ENCODE results near the gene RMND5A.

RMND5A gene

DNA sequence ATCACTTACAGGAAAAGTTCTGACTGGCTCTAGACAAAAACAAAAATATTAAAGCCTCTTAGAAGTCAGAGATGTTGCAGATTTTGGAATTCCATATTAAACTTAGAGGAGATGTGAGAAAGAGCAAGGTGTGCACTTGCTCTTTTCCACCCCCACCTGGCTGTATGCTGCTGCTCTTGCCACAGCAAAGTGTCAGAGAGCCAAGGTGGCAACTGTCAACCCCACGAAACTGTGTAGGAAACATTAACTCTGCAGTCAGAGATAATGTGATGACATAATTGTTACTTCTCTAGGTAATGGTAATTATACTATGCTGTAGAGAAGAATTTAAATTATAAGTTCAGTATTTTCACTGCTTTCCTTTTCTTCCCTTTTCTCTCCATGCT, 45.2 kb downstream of the RMND5A start:
- no peak for DNase-seq (ENCODE audit: low read depth)

DNA sequence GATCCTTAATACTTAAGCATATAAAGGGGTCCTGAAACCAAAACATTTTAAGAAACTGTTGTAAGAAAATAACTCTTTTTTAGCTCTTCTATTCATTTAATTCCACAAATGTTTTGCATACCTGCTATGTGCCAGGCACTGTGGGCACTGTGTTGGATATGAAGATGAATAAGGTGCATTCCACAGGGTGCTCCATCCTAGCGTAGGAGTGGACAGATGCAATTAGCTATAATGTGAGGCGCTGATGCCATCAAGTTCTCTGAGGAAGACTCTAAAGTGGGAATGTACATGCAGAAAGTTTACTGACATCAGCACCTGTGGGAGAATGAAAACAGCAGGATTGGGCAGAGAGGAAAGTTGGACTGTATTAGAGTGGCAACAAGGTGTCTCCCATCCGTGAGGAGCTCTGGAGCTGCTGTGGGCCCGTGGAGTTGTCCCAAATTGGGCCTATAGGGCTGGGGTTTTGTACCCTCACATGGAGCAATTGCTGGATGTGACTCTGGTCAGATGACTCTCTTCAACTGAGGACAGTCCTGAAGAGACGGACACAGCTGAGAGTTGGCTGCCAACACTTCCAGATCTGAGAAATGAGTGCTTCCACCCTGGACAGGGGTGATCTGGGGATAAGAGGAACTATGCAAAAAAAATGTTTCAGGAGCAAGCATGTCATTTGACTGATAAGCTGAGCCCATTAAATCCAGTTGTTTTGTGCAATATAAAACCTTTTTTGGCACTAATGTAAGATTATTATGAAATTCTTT, 48.3 kb downstream of the RMND5A start:
- no peak for DNase-seq (ENCODE audit: low read depth)

DNA sequence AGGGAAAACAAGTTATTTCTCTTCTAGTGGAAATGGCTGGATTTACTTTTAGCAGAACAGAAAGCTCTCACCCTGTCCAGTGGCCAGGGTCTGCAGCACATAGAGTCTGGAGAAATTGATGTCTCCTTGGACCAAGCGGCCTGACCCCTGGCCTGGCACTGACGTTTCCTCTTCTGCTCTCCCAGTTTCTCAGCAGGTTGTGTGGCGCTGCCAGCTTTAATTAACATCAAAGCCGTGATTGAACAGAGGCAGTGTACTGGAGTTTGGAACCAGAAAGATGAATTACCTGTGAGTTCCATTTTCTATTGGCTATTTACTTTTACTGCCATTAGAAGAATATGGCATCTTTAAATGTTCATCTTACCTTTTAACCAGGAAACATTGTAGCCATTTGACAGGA, 49.7 kb downstream of the RMND5A start:
- DNase-seq (ENCODE audit: low read depth) = no peak

DNA sequence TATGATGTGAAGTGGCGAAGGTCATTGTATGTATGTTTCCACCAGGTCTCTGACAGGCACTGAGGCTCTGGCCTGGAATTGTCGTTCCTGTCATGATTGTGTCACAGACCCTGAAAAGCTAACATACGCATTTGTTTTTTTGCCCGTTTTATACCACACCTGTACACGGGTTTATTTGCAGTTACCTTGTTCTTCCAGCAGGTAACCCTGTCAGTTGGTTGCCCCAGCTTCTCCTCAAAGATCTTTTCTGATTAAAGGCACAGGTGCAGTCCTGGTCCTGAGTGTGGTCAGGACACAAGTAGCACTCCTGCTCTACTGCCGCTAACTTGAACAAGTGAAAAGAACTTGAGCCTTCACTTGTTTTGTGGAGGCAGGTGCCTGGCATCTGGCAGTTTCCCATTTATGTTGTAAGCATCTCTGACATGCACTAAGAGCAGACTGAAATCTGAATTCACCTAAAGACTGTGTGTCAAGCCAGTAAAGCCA, 50.8 kb downstream of the RMND5A start:
- no peak for DNase-seq (ENCODE audit: low read depth)

DNA sequence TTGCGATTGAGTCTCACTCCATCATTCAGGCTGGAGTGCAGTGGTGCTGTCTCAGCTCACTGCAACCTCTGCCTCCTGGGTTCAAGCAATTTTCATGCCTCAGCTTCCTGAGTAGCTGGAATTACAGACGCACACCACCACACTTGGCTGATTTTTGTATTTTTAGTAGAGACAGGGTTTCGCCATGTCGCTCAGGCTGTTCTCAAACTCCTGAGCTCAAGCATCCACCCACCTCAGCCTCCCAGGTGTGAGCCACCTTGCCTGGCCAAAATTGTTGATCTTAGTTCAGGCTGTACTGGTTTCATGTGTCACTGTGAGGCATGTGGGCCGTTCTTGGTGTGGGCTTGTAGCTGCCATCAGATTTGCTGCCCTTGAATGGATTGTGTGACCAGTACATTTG, 52.5 kb downstream of the RMND5A start:
- DNase-seq (ENCODE audit: low read depth) = no peak

DNA sequence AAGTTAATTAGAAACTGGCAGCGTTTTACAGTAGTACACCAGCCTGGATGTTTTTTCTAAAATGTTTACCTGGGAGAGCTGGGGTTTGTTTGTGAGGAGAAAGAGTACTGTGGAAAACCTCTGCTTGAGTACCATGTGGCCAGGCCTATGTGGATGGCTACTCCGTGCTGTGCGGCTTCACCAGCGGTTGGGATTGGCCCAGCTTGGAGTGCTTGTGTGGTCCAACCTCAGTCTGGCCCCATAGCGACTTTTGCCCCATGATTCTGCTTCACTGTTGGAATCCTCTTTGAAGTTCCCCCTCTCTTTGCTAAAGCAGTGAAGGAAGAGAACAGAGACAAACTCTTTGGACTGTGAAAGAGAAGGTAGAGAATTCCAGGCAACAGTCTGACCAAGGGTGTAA, 54.8 kb downstream of the RMND5A start:
- DNase-seq (ENCODE audit: low read depth) = no peak

DNA sequence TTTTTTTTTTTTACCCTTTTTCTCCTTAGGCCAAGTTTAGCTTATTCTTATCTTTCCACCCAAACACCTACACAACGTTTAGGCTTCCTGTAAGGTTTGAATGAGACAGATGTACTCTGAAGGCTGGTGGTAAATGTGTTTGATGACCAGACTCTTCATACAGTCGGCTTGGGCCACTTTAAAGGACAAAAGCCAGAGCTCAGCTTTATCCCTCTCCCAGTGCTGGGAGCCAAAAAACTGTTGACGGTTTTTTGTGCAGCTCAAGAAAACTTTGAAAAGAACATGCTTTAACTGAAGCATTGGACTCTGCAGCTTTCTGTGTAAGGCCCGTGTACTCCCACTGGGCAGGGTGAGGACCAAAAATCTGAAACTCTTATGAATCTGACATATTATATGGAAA, 55.2 kb downstream of the RMND5A start:
- no peak for DNase-seq (ENCODE audit: low read depth)

DNA sequence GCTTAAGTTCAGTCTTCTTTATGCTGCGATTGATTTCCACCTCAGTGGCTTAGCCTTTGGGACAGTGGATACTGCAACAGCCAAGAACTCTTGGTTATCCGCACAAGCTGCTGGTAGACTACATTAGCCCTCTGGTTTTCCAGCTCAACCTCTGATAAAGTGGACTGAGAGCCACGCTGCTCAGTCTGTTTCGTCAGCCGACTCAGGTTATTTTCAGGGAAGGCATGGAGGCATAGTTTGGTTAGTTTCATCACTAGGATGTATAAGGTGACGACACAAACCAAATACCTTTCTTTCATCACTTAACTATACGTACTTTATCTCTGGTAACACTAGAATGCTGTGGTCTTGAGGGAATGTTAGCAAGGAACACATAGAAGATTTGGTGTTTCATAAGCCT, 56.4 kb downstream of the RMND5A start:
- DNase-seq (ENCODE audit: low read depth) = no peak

DNA sequence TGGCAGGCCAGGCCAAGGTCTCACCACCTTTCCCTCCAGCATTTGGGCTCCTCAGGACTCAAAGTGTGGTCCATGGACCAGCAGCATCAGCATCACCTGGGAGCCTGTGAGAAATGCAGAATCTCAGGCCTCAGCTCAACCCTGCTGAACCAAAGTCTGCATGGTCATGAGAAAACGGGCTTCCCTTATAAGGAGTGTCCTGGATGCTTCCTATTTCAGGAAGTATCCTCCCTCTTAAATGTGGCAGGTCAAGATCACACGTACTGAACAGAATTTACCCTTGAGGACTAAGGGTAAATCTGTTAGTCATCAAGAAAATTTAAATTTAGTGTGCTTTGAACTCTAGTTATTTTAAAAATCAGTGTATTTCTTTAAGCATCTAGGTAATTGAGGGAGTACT, 58.9 kb downstream of the RMND5A start:
- no peak for DNase-seq (ENCODE audit: low read depth)

DNA sequence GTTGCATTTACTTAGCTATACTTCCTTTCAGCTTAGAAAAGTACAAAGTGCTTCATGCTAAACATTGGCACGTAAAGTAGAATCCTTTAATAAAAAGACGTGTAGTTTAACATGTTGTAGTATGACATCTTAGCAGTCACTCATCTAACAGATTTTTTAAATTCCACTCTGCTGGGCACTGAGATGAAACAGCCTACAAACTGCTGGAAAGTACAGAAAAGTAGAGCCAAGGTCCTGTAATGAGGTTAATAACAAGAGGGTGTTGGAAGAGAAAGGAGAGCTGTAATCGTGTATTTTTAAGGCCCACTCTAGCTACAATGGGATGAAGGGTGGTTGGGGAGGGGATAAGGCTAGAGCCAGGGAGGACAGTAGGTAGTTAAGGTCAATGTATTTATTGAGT, 59.9 kb downstream of the RMND5A start:
- no peak for DNase-seq (ENCODE audit: low read depth)

DNA sequence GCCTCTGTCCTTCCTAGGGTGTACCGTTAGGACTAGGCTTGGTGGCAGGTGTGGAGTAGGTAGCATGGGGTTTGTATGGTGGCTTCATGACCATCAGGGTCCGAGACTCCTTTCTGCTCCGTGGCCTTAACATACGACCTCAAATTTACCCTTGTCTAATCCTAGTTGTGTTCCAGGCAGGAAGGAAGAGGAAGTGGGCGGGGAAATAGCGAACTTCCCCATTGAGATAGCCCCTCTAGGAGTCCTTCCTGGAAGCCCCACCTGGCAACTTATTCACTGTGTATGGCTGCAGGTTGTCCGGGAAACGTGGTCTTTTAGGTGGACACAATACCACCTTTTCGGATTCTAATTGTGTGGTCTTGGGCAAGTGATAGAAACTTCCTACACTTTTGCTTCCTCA, 61.3 kb downstream of the RMND5A start:
- DNase-seq (ENCODE audit: low read depth) = no peak

DNA sequence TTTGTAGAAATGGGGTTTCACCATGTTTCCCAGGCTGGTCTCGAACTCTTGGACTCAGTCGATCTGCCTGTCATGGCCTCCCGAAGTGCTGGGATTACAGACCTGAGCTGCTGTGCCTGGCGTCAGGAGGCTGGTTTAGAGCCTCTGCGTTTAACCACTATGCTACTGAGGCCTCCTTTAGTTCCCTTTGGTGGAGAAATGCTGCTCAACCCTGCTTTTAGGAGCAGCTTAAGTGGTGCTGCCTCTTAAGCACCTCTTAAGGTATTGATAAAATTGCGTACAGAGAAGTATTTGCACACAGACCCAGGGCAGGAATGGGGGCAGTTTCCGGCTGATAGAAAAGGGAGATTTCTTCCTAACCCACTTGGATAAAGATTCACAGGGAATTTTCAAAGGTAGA, 62.7 kb downstream of the RMND5A start:
- DNase-seq (ENCODE audit: low read depth) = no peak

DNA sequence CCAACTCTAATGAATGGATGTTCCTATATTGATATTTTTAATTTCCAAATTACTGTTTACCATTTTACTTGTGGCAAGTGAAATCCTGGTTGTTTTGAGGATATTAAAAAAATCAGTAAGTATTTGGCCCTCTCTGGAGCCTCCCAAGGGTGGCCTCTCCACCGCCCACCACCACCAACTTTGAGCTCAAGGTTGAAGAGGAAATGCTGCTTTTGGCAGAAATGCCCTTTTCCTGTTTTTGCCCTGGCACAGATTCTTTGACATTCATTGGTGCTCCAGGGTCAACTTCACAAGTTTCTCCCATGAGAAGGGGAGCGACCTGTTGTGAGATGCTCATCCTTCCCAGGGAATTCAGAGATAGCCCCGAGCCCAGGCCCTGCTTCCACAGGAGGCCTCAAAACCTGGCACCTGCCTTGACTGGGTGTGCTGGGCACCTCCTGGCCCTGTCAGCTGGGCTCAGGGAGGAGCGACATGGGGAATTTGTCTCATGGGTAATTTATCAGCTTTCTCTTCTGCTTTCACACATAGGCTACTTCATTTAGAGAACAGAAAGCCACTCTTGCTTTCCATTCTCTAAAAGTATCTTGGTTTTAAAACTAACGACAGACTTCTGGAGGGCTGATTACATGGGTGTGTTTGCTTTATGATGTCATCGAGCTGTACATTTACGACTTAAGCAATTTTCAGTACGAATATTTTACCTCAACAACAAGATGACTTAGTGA, 63.7 kb downstream of the RMND5A start:
- no peak for DNase-seq (ENCODE audit: low read depth)

DNA sequence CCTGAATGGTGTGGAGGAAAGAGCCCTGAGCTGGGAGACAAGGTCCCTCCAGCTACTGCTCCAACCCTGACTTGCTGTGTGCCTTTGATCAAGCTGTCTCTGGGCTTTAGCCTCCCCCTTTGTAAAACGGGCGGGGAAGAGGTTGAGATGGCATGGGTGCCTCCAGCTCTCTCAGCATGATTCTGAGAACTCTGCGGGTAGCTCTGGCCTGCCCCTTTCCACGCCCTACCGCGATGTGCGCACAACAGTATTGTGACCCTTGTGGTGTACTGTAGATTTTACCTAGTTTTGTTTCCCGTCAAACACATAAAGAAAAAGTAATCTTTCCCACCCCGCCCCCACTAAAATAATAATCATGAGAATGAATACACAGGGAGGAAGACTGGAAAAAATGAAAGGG, 65.4 kb downstream of the RMND5A start:
- DNase-seq (ENCODE audit: low read depth) = no peak

DNA sequence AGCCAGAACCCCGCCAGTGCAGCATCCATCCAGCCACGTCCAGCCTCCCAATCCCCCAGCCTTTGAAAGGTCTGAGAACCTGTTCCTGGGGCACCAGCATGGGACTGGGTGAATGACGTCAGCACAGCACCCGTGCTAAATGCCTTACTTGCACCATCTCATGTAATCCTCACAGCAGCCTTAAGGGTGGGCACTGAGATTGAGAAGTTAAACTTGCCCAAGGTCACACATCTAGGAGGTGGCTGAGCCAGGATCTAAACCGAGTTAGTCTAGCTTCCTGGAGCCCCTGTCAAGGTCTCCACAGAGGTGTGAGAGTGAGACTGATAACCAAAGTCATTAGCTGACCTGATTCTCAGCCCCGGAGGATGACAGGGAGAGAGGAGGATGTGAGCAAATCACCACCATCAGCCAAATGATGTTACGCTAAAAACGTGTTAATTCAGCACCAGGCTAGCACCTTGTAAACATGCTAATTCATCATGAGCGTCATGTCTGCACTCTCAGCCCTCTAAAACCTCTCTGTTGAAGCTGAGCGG, 66.0 kb downstream of the RMND5A start:
- DNase-seq (ENCODE audit: low read depth) = no peak

DNA sequence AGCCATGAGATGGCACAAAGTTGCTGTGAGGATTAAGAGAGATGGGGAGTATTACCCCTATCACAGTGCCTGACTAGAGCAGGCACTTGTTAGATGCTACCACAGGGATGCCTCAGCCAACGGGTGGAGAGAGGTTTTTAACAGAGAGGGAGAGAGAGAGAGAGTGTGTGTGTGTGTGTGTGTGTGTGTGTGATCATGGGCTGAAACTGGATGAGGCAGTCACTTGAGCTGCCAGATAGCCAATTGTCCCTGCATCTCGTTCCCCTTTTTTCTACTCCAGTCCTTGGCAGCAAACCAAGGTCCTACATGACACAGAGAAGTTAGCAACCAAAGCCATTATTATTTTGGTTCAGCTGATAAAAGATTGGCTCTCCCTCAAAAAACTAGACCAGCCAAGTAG, 67.6 kb downstream of the RMND5A start:
- DNase-seq (ENCODE audit: low read depth) = no peak

DNA sequence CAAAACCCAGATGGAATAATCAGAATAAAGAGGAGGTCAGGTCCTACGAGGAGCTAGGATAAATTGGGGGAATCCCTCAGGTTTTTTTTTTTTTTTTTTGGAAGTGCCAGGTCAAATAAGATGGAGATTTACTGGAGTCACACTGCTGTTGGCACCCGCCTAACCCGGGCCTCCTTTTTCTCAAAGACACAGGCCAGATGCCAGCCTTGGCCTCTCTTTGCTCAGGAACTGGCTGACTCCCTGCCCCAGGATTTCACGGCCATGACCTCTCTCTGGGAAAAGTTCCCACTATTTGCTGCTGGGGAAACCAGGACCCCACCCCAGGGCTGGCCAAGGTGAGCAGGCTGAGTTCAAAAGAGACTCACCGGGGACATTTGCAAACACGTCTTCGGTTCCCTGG, 68.1 kb downstream of the RMND5A start:
- no peak for DNase-seq (ENCODE audit: low read depth)

DNA sequence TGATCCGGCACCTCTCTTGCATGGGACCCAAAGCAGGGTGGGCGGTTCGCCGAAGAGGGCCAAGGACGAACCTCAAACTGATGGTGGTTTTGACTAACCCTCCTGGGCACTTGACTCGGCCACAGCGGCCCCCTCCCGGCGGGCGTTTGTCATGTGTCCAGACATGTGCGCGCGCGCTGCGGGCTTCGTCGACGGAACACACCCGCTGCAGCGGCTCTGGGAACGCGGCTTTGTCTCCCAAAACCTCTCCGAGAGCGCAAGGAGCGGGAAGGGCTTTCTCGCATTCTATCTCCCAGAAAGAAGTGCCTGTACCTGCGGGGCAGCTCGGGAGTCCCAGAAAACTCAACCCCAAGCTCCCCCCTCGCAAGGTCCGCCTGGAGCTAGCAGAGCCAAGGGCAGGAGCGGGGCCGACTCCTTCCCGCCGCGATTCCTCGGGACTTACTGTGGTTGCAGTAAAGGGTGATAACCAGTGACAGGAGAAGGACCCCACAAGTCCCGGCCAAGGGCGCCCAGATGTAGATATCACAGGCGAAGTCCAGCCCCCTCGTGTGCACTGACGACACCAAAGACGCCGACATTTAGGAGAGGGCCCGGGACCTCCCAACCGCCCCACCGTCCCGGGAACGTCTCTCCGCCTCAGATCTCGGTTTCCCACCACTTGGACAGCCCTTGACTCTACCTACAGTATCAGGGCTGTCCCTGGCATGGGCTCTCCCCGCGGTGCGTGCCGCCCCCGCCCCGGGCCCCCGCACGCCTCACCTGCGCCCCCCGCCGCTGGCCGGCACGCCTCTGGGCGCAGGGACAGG, 69.0 kb downstream of the RMND5A start:
- DNase-seq (ENCODE audit: low read depth) = no peak

DNA sequence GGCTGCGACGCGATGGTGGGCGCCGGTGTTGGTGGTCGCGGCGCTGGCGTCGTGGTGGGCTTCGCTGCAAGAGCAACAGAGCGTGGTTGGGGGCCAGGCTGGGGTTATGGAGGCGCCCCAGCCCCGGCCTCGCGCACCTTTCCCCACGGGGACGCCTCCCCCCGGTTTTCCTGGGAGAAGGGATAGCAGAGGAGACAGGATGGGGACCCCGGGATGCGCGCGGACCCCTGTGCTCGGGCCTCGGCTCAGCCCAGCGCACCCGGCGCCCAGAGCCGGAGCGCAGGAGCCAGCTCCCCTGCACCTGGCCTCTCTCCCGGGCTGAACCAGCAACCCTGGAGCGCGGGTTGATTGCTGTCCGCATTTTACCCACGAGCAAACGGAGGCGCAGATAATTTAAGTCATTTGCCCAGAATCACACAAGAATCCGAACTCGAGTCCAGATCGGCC, 69.6 kb downstream of the RMND5A start:
- DNase-seq (ENCODE audit: low read depth) = no peak

DNA sequence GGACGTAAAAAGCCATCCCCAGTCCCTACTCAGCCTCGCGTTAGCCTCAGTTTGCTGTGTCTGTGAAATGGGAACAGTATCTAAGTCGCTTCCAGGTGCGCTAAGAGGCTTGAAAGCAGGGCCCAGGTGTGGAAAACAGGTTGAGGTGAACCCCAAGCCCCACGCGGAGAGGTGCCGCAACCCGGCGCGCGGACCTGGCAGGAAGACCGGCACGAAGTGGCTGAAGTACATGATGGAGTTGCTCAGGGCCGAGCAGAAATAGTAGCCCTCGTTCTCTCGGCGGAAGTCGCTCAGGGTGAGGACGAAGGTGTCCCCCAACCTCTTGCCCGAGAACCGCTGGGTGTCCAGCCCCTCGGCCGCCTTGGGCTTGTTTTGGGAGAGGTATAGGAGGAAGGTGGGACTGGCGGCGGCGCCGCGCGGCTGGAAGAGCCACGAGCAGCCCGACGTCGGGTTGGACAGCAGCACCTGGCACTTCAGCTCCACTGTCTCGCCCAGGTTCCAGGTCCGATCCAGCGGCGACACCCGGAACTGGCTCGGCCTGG, 70.1 kb downstream of the RMND5A start:
- no peak for DNase-seq (ENCODE audit: low read depth)

DNA sequence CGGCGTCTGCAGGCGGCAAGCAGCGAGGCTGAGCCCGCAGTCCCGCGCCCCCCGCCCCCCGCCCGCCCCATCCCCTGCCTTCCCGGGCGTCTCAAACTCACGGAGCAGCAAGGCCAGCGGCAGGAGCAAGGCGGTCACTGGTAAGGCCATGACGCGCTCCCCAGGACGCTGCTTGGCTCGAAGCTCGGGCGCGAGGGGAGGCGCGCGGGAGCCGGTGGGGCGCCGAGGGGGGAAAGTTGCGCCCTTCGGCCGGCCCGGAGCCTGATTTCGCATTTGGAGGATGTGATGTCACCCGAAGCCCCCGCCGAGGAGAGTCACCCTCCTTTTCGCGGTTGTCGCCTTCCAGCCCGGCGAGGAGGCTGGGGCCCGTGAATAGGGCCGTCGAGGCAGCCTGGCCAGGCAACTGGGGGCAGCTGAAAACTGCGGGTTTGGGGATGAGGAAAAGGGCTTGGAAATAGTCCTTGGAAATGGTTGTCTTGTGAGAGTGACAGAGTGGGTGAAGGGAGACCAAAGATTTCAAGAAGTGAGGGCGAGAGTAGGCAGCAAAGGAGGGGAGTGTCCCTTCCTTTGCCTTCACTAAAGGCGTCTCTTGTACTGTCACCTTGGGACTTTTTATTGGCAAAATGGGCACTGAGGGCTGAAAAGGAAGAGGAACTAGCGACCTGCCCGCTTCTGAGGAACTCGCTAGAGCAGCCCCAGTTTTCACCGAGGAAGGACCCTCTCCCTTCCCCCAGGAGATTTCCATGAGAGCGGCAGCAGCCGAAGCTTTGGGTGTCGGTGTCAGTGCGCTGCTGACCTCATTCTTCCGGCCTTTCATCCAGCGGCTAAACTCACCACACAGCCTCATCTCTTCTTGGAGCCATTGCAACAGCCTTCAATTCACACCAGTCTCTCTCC, 70.8 kb downstream of the RMND5A start, which contains the start of gene CD8A:
Gene CD8A, minus strand, starts transcription at position 238 of the 897 bp plus-strand sequence. Its CDS starts 88 bp downstream, at position 150.
- no peak for DNase-seq (ENCODE audit: low read depth)

Measured in HS-5 (cell line).